Hepatocyte (in vitro differentiated cells): ENCODE measurements around the gene ENOX1. TPM values are rescaled to one million over a fixed set of nuclear protein-coding genes. Genes with fewer than 3 reads are reported as not detected.

Experiments used
- DNase-seq: peaks from one replicate; pipeline ENCODE4 v3.0.0-alpha.2; 2016; ENCODE audit warnings: low spot score
- H2AFZ ChIP-seq: fragments of 200-600 bp; sonication (generic); 2 replicates; pipeline ENCODE4 v1.6.0; 2016; ENCODE audit warnings: antibody characterized with exemption, mild to moderate bottlenecking
- H3K27ac ChIP-seq: fragments of 200-600 bp; sonication (generic); 2 replicates; pipeline ENCODE4 v1.5.1; 2016; ENCODE audit warnings: mild to moderate bottlenecking
- H3K27me3 ChIP-seq: fragments of 200-600 bp; sonication (generic); 2 replicates; pipeline ENCODE4 v1.6.1; 2016
- H3K36me3 ChIP-seq: fragments of 200-600 bp; sonication (generic); replicated peaks from 2 replicates; pipeline ENCODE4 v1.5.1; 2016; ENCODE audit warnings: low read depth; ENCODE audit not compliant: insufficient read depth
- H3K4me1 ChIP-seq: fragments of 200-600 bp; sonication (generic); 2 replicates; pipeline ENCODE4 v1.5.1; 2016; ENCODE audit warnings: mild to moderate bottlenecking, moderate library complexity; ENCODE audit not compliant: insufficient read depth
- H3K4me2 ChIP-seq: fragments of 200-600 bp; sonication (generic); 2 replicates; pipeline ENCODE4 v1.6.0; 2016
- H3K4me3 ChIP-seq: fragments of 200-600 bp; sonication (generic); 2 replicates; pipeline ENCODE4 v1.5.1; 2016; ENCODE audit warnings: mild to moderate bottlenecking
- H3K79me2 ChIP-seq: fragments of 200-600 bp; sonication (generic); 2 replicates; pipeline ENCODE4 v1.6.0; 2017; ENCODE audit warnings: mild to moderate bottlenecking
- H3K9me2 ChIP-seq: fragments of 200-600 bp; sonication (generic); replicated peaks from 2 replicates; pipeline ENCODE4 v1.6.0; 2017; ENCODE audit warnings: mild to moderate bottlenecking; ENCODE audit not compliant: insufficient read depth
- H3K9me3 ChIP-seq: fragments of 200-600 bp; sonication (generic); 2 replicates; pipeline ENCODE4 v1.5.1; 2016; ENCODE audit warnings: low read depth, mild to moderate bottlenecking
- H4K20me1 ChIP-seq: fragments of 200-600 bp; sonication (generic); 2 replicates; pipeline ENCODE4 v1.6.0; 2016; ENCODE audit warnings: mild to moderate bottlenecking; ENCODE audit not compliant: insufficient read depth, poor library complexity, severe bottlenecking
- EZH2 ChIP-seq: fragments of 200-600 bp; sonication (generic); IDR thresholded peaks from 2 replicates; pipeline ENCODE4 v1.6.1; 2016; ENCODE audit warnings: antibody characterized with exemption, mild to moderate bottlenecking, borderline replicate concordance
- EZH2phosphoT487 ChIP-seq: fragments of 200-600 bp; sonication (generic); IDR thresholded peaks from one replicate; pipeline ENCODE4 v1.6.1; 2018; ENCODE audit warnings: antibody characterized with exemption, mild to moderate bottlenecking, low read depth, moderate library complexity; ENCODE audit not compliant: unreplicated experiment, severe bottlenecking
- WGBS: methylation state at CpG from one replicate; pipeline ENCODE4 v1.1.6; 2016; ENCODE audit warnings: low lambda C conversion rate; ENCODE audit errors: missing lambda C conversion rate; 5-methylcytosine and 5-hydroxymethylcytosine counted together
- polyA plus RNA-seq: library from polyadenylated mRNA; unstranded; fragments of >200 nt; fragmentation: Nextera tagmentation; extraction: Ambion mirVana; gene quantifications from 2 replicates; pipeline ENCODE4 v1.2.1, GENCODE V29; 2016
- total RNA-seq: library from RNA; depleted of rRNA; stranded (reverse); fragments of >200 nt; gene quantifications from 2 replicates; pipeline ENCODE4 v1.2.3, GENCODE V29; 2014
- TF ChIP-seq, protein P1 (sequence below): fragments of 200-600 bp; sonication (generic); IDR thresholded peaks from 2 replicates; pipeline ENCODE4 v1.5.1; 2016; ENCODE audit warnings: antibody characterized with exemption, mild to moderate bottlenecking; ENCODE audit not compliant: poor library complexity

ENOX1 gene
- total and polyA plus RNA-seq, 2 experiments from 2014 or later, result 2.4 to 4.0 TPM

GRCh38 chr13:43389983-43390382 lies 396.8 kb downstream of the ENOX1 start:
- H3K27me3 ChIP-seq, result no peaks in the 10 kb centered on the region
- H3K9me3 ChIP-seq, result no peaks in the 10 kb centered on the region
- H3K4me2 ChIP-seq, result peak overlapping the region; percentile 2
- DNase-seq, result no peak
- TF ChIP-seq EZH2 (no peak), EZH2phosphoT487 (no peak)
- TF ChIP-seq, protein P1, sequence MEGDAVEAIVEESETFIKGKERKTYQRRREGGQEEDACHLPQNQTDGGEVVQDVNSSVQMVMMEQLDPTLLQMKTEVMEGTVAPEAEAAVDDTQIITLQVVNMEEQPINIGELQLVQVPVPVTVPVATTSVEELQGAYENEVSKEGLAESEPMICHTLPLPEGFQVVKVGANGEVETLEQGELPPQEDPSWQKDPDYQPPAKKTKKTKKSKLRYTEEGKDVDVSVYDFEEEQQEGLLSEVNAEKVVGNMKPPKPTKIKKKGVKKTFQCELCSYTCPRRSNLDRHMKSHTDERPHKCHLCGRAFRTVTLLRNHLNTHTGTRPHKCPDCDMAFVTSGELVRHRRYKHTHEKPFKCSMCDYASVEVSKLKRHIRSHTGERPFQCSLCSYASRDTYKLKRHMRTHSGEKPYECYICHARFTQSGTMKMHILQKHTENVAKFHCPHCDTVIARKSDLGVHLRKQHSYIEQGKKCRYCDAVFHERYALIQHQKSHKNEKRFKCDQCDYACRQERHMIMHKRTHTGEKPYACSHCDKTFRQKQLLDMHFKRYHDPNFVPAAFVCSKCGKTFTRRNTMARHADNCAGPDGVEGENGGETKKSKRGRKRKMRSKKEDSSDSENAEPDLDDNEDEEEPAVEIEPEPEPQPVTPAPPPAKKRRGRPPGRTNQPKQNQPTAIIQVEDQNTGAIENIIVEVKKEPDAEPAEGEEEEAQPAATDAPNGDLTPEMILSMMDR, result no peak
- no peaks in the 10 kb centered on the region for H3K9me2 ChIP-seq
- no peak overlapping the region for H3K4me3 ChIP-seq
- H3K4me1 ChIP-seq, result peaks cover 30% of the 10 kb centered on the region
- H3K27ac ChIP-seq, result no peak overlapping the region
- no peak overlapping the region for H2AFZ ChIP-seq
- no peaks in the 10 kb centered on the region for H3K79me2 ChIP-seq
- no peaks in the 10 kb centered on the region for H3K36me3 ChIP-seq
- H4K20me1 ChIP-seq, result no peaks in the 10 kb centered on the region
- 44% methylated on average over 4 of the region's 4 CpGs for WGBS

DNA sequence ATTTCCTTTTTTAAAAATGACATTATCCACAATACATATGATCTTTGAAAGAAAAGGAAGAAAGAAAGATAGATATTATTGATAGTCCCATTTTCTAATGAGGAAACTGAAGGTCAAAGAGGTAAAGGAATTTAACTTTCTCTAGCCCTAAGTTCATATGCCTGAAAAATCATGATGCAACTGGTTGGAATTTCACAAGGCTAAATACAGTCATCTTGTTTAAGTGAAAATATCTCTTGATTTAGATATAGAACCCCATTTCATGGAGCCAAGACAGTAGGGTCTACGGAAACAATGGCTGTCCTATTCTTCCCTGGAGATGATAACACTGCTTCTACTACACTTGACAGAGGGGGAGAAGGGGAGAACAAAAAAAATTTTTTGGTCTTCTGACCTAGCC lies 397.2 kb downstream of the ENOX1 start:
- H3K4me3 ChIP-seq, result no peak overlapping the region
- no peaks in the 10 kb centered on the region for H3K9me2 ChIP-seq
- no peaks in the 10 kb centered on the region for H3K9me3 ChIP-seq
- H3K27me3 ChIP-seq, result no peaks in the 10 kb centered on the region
- peaks cover 30% of the 10 kb centered on the region for H3K4me1 ChIP-seq
- TF ChIP-seq EZH2phosphoT487, result no peak
- TF ChIP-seq EZH2, result no peak
- TF ChIP-seq, protein P1, result no peak
- H4K20me1 ChIP-seq, result no peaks in the 10 kb centered on the region
- H3K79me2 ChIP-seq, result no peaks in the 10 kb centered on the region
- no peak for DNase-seq
- H3K4me2 ChIP-seq, result peak overlapping the region; percentile 2
- no peak overlapping the region for H2AFZ ChIP-seq
- no peaks in the 10 kb centered on the region for H3K36me3 ChIP-seq
- WGBS, result 65% methylated on average over 1 of the region's 1 CpG
- no peak overlapping the region for H3K27ac ChIP-seq

DNA sequence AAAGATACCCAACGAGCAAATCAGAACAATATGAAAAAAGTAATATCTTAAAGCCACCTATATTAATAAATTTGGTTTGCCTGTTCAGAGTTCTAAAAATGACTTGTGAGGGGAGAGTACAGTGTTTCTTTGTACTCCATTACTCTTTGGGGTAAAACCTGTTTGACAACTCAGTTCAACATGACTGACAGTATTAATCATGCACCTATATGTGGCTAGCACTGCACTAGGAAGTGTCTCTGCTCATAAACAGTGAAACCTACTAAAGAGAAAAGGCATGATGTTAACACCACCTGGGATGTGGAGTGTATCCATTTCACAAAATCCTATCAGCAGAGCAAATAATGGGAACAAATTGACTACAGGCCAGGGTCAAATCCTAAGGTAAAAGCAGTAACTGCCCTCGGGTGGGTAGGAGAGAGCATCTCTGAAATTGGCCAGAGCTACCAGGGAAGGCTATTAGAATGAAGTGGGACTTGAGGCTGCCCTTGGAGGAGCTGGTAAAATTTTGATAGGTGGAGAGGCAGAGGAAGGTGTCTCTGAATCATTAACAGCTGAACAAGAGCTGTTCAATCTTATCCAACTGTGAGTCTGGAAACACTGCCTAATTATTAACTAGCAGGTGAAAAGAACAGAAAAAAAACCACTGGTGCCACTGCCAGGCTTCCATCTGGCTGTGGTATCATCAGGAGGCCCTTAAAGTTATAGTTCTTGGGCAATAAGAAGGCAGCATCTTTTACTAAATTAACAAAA lies 398.3 kb downstream of the ENOX1 start:
- no peak for TF ChIP-seq EZH2phosphoT487
- no peak for TF ChIP-seq EZH2
- H3K27ac ChIP-seq, result peak overlapping the region; percentile 86
- no peaks in the 10 kb centered on the region for H3K9me3 ChIP-seq
- H3K79me2 ChIP-seq, result no peaks in the 10 kb centered on the region
- no peaks in the 10 kb centered on the region for H3K9me2 ChIP-seq
- H3K4me2 ChIP-seq, result peak overlapping the region; percentile 61
- peak; percentile 21 for DNase-seq
- no peak overlapping the region for H3K4me3 ChIP-seq
- no peaks in the 10 kb centered on the region for H3K27me3 ChIP-seq
- H4K20me1 ChIP-seq, result no peaks in the 10 kb centered on the region
- no peaks in the 10 kb centered on the region for H3K36me3 ChIP-seq
- WGBS, result 11% methylated on average over 2 of the region's 2 CpGs
- no peak overlapping the region for H2AFZ ChIP-seq
- H3K4me1 ChIP-seq, result peaks cover 30% of the 10 kb centered on the region

DNA sequence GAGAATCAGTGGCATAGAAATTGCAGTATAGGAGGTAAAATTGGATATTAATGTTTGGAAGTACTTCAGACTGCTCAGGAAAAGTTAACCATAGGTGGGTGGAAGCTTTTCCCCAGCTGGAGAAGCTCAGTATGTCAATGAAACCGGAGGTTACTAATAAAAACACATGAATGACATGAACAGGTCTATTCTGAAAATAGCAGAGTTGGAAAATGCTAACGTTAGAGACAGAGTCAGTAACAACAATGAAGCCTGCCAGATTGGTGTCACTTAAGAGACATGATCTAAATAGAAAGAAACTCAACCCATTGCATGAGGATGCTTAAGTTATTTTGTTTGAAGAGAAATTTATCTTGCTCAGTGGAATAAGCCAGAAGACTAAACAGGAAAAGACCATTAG lies 398.9 kb downstream of the ENOX1 start:
- Histone ChIP-seq H3K36me3 (no peaks in the 10 kb centered on the region), H3K27me3 (no peaks in the 10 kb centered on the region), H3K79me2 (no peaks in the 10 kb centered on the region), H3K9me3 (no peaks in the 10 kb centered on the region), H3K4me1 (peaks cover 30% of the 10 kb centered on the region), H3K9me2 (no peaks in the 10 kb centered on the region), H3K4me3 (no peak overlapping the region), H4K20me1 (no peaks in the 10 kb centered on the region), H3K4me2 (peak overlapping the region; percentile 61), H3K27ac (peak overlapping the region; percentile 86), H2AFZ (no peak overlapping the region)
- TF ChIP-seq, protein P1, result no peak
- TF ChIP-seq EZH2 (no peak), EZH2phosphoT487 (no peak)
- DNase-seq, result no peak
- WGBS, result 55% methylated on average over 2 of the region's 2 CpGs
